GM12892 (cell line): ENCODE measurements around the gene RPTOR.

ENCODE experiments used
- DNase-seq: peaks from one replicate; pipeline ENCODE4 v3.0.0; 2011; ENCODE audit not compliant: insufficient read length
- FAIRE-seq: peaks from 2 replicates; lab custom pipeline; 2011; peaks lifted over from hg19 to GRCh38; lab: Jason Lieb, UNC
- POLR2A ChIP-seq: IDR thresholded peaks from 2 replicates; pipeline ENCODE4 v1.6.1; 2011; ENCODE audit warnings: low read depth, low read length, control low read depth
- POLR2AphosphoS5 ChIP-seq: IDR thresholded peaks from 2 replicates; pipeline ENCODE4 v1.6.1; 2011; ENCODE audit warnings: low read depth, low read length, control low read depth
- TAF1 ChIP-seq: IDR thresholded peaks from 2 replicates; pipeline ENCODE4 v1.6.1; 2011; ENCODE audit warnings: low read depth, mild to moderate bottlenecking, control low read depth, low read length, borderline replicate concordance

The RPTOR gene

DNA sequence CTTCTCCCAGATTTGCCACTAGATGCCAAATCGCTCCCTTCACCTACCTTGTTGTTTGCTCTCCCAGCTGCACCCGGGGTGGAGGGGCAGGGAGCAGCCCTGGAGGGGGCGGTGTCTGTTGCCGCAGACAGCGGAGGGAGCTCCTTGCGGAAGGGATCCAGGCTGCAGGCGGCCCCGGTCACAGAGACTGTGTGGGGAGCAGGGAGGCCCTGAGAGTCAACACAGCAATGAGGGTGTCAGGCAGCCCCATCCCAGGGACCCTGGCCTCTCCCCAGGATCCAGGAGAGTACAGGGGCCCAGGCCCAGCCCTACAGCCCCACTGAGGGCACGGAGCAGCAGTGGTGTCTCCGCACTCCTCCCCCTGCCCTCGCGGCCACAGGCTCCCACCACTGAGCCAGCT is 396.5 kb downstream of the RPTOR start:
- no peak for DNase-seq
- FAIRE-seq: no peak
- TF ChIP-seq POLR2AphosphoS5: no peak
- no peak for TF ChIP-seq TAF1
- TF ChIP-seq POLR2A: no peak

DNA sequence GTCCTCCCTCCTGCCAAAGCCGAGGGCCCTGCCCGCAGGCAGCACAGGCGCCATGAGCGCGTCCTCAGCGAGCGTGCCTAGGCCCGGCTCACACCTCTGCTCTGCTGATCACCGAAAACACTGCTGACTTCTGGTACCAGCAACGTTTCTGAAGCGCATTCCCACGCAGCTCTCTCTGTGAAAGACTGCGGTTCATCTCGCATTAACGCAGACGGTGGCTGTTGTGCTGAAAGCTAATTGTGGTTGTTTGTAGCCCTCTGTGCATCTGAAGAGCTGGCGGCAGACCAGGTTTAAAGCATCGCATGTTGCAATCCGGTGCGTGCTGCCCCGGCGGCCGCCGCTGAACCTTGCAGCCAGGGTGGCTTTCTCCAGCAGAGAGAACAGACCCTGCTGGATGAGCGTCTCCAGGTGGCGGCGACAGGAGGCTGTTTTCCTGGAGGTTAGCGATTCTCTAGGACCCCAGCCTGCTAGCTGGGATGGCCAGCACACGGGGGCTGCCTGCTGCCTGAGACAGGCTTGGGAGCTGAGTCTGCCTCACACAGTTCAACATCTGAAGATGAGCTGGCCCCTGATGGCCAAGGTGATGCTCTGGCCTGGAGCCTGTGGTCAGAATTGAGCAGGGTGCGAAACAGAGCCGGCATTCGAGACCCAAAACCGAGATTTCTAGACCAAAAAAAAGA is 397.2 kb downstream of the RPTOR start:
- TF ChIP-seq TAF1 (no peak), POLR2A (no peak), POLR2AphosphoS5 (no peak)
- DNase-seq (no peak), FAIRE-seq (no peak)

GRCh38 chr17:80942423-80943345 is 398.0 kb downstream of the RPTOR start:
- FAIRE-seq: no peak
- TF ChIP-seq POLR2AphosphoS5 (no peak), TAF1 (no peak), POLR2A (no peak)
- no peak for DNase-seq

DNA sequence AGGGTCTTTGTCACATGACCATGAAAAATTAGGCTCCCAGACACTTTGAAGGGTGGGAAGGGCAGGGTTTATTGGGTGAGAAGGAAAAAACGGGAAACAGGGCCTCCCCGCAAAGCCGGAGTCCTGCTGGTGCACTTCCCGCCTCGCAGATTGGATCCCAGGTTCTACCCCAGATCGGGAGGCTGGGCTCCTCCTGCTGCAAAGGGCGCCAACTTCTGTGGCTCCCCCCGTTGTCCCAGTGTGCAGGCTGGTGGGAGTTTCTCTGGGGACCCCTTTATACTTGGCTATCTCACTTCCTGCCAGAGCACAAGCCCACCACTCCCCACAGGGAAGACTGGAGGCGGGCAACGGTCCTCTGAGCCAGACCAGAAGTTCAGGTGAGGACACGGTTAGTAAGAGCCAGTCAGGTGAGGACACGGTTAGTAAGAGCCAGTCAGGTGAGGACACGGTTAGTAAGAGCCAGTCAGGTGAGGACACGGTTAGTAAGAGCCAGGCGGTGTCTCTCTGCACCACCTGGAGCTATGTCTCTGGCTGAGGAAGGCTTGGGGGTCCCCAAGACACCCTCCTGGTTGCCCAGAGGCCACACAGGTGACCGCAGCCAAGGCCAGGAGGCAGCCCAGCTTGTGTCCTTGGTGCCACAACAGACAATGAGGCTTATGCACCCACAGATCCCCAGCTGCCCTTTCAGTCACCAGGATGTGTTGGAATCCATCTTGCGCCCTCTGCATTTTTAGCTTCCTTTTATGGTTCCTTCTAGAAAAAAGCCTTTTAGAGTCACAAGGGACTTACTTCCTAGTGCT is 398.9 kb downstream of the RPTOR start:
- FAIRE-seq: no peak
- no peak for DNase-seq
- no peak for TF ChIP-seq POLR2A
- no peak for TF ChIP-seq TAF1
- no peak for TF ChIP-seq POLR2AphosphoS5

- DNase-seq (no peak), FAIRE-seq (no peak)
- TF ChIP-seq TAF1: no peak
- TF ChIP-seq POLR2AphosphoS5: no peak
- no peak for TF ChIP-seq POLR2A
Observed at GRCh38 chr17:80944326-80944725, 399.7 kb downstream of the RPTOR start.

DNA sequence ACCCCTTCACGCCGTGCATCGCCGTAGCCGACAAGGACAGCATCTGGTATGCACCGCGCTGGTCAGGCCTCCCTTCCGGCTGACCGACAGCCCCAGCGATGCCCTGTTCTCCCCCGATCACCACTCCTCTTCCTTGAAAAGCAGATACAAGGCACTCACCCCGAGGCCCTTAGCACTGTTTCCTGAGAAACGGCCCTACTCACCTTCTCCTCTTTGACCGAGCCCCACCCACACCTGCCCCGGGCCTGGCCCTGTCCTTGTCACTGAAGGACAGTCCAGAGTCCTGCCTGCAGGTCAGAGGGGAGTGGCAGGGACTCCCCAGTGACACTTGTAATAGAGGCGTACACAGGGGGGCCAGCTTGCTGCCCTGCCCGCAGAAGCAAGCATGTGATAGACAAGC is 401.1 kb downstream of the RPTOR start:
- no peak for TF ChIP-seq POLR2A
- no peak for TF ChIP-seq POLR2AphosphoS5
- TF ChIP-seq TAF1: no peak
- DNase-seq: no peak
- FAIRE-seq: no peak

DNA sequence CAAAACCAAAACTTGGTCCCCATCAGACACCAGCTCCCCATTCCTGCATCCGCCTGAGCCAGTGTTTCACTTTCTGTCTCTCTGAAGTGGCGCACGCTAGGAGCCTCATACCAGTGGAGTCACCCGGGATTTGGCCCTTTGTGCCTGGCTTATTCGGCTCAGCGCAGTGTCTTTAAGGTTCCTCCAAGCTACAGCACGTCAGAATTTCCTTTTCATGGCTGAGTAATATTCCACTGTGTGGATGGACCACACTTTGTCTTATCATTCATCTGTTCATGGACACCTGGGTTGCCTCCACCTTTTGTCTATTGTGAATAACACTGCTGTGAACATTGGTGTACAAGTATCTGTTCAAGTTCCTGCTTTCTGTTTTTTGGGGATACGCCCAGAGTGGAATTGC is 401.8 kb downstream of the RPTOR start:
- no peak for TF ChIP-seq TAF1
- TF ChIP-seq POLR2A: no peak
- TF ChIP-seq POLR2AphosphoS5: no peak
- DNase-seq (no peak), FAIRE-seq (no peak)

GRCh38 chr17:80947200-80947940 is 402.7 kb downstream of the RPTOR start:
- DNase-seq (no peak), FAIRE-seq (no peak)

DNA sequence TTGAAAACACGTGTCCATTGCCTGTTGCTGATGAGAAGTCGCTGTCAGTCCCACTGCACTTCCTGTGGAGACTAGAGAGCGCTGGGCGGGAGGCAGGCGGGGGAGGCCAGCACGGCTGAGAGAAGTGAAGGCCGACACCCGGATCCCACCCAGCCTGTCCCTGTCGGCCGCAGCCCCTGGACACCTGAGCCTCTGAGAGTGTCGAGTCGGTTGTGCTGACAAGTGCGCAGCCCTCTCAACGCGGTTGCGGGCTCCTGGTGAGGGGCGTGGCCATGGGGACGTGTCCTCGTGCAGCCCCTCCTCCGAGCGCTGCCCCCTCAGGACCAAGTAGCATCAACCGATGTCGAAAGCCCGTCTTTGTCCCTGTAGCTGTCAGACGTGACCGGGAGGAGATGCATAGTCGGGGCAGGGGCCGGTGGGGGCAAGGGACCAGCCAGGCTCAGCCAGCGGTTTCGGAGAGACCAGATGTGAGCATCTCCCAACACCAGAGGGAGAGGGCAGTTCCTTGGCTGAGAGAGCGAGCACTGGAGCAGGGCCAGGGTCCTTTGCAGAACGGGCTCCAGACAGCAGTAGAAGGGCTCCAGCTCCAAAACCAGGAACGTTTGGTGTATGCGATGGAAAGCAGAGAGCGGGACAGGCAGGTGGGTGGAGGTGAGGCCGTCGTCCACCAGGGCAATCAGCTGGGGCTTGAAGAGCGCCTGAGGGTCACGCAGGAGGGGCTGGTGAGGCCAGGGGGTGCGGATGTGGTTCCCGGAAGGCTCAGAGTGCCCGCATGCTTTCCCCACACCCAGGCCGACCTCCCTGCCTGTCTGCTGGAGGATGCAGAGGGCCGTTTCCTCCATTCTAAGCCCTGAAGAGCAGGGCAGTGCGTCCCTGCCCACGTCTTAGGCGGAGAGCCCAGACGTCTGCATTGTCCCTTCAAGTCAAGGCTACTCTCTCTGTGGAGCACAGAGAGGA is 403.7 kb downstream of the RPTOR start:
- DNase-seq (no peak), FAIRE-seq (no peak)
- TF ChIP-seq POLR2A: no peak
- TF ChIP-seq POLR2AphosphoS5: no peak
- TF ChIP-seq TAF1: no peak

More at GRCh38 chr17:80947200-80947940, 402.7 kb downstream of the RPTOR start:
- TF ChIP-seq POLR2AphosphoS5 (no peak), TAF1 (no peak), POLR2A (no peak)

DNA sequence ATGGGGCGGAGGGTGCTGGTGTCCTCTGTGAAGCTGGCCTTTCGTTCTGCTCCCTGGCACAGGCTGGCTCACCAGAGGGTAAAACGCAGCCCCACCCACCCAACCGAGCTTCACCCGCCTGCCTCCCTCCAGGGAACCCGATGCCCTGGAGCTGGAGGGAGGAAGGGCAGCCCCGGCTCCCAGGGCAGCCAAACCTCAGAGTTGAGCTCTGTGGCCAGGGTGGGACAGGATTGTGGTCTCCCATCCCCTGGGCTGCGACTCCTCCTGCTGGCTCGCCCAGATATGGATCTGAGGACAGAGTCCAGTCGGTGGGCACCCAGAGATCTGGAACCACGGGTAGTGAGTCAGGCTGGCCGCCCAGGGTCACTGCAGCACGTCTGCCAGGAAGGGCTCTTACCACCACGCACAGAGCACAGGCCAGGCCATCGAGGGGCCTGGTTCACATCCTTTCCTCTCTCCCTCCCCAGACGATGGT is 404.4 kb downstream of the RPTOR start:
- FAIRE-seq (no peak), DNase-seq (peak; percentile 18)
- no peak for TF ChIP-seq POLR2A
- no peak for TF ChIP-seq TAF1
- TF ChIP-seq POLR2AphosphoS5: no peak
